SK-N-SH treated with all-trans-retinoic acid at 6 μM for 48 hours (cell line): ENCODE results near the gene KIRREL3.

ENCODE experiments used
- ATAC-seq: fragments of 200-7000 bp; cut with Tn5 transposase; 3 replicates; pipeline ENCODE4 v1.9.1; 2020; ENCODE audit warnings: mild to moderate bottlenecking, moderate library complexity
- ARNTL ChIP-seq: fragments of 450-650 bp; formaldehyde crosslinking; IDR thresholded peaks from 2 replicates; pipeline ENCODE4 v1.5.0; 2020; ENCODE audit warnings: low read depth, mild to moderate bottlenecking, moderate library complexity, borderline replicate concordance
- BACH2 ChIP-seq: fragments of 250-450 bp; sonication (Bioruptor Pico); IDR thresholded peaks from 2 replicates; pipeline ENCODE4 v1.9.0; 2021; ENCODE audit warnings: mild to moderate bottlenecking, borderline replicate concordance
- CSDC2 ChIP-seq: fragments of 250-450 bp; sonication (Bioruptor Pico); IDR thresholded peaks from 2 replicates; pipeline ENCODE4 v1.5.0; 2020; ENCODE audit warnings: mild to moderate bottlenecking, moderate library complexity
- ESRRG ChIP-seq: fragments of 250-450 bp; sonication (Bioruptor Pico); IDR thresholded peaks from 2 replicates; pipeline ENCODE4 v1.6.1; 2021; ENCODE audit warnings: mild to moderate bottlenecking
- GLIS3 ChIP-seq: fragments of 250-450 bp; sonication (Bioruptor Pico); IDR thresholded peaks from 2 replicates; pipeline ENCODE4 v1.5.0; 2020; ENCODE audit warnings: mild to moderate bottlenecking, moderate library complexity
- ISL1 ChIP-seq: fragments of 250-450 bp; sonication (Bioruptor Pico); IDR thresholded peaks from 2 replicates; pipeline ENCODE4 v2.1.2; 2022; ENCODE audit warnings: mild to moderate bottlenecking, moderate library complexity
- OSR1 ChIP-seq: fragments of 250-450 bp; sonication (Bioruptor Pico); IDR thresholded peaks from 2 replicates; pipeline ENCODE4 v1.8.0; 2022; ENCODE audit warnings: moderate library complexity, mild to moderate bottlenecking, inconsistent platforms
- RARB ChIP-seq: fragments of 250-450 bp; sonication (Bioruptor Pico); IDR thresholded peaks from 2 replicates; pipeline ENCODE4 v1.8.0; 2021; ENCODE audit warnings: mild to moderate bottlenecking, moderate library complexity
- SNAI2 ChIP-seq: fragments of 250-450 bp; sonication (Bioruptor Pico); IDR thresholded peaks from 2 replicates; pipeline ENCODE4 v1.5.0; 2020; ENCODE audit warnings: mild to moderate bottlenecking, moderate library complexity
- TOX ChIP-seq: fragments of 250-450 bp; sonication (Bioruptor Pico); IDR thresholded peaks from 2 replicates; pipeline ENCODE4 v1.8.0; 2021; ENCODE audit warnings: mild to moderate bottlenecking, moderate library complexity, borderline replicate concordance
- ZC3H10 ChIP-seq: fragments of 250-450 bp; sonication (Bioruptor Pico); IDR thresholded peaks from 2 replicates; pipeline ENCODE4 v1.5.1; 2021; ENCODE audit warnings: mild to moderate bottlenecking, moderate library complexity
- ZFP3 ChIP-seq: fragments of 250-450 bp; sonication (Bioruptor Pico); IDR thresholded peaks from 2 replicates; pipeline ENCODE4 v1.5.0; 2020; ENCODE audit warnings: mild to moderate bottlenecking, moderate library complexity
- ZFP30 ChIP-seq: fragments of 450-650 bp; formaldehyde crosslinking; IDR thresholded peaks from 2 replicates; pipeline ENCODE4 v1.5.0; 2022; ENCODE audit warnings: mild to moderate bottlenecking, moderate library complexity
- ZNF565 ChIP-seq: fragments of 450-650 bp; formaldehyde crosslinking; conservative IDR thresholded peaks from 2 replicates; pipeline ENCODE4 v1.5.0; 2020; ENCODE audit warnings: low read depth, mild to moderate bottlenecking, moderate library complexity
- ZNF70 ChIP-seq: fragments of 450-650 bp; formaldehyde crosslinking; IDR thresholded peaks from 2 replicates; pipeline ENCODE4 v1.5.0; 2020; ENCODE audit warnings: mild to moderate bottlenecking, moderate library complexity
- ZNF8 ChIP-seq: fragments of 450-650 bp; formaldehyde crosslinking; IDR thresholded peaks from 2 replicates; pipeline ENCODE4 v1.5.0; 2020; ENCODE audit warnings: mild to moderate bottlenecking, moderate library complexity
- TF ChIP-seq, protein P1 (sequence below): fragments of 250-450 bp; sonication (Bioruptor Pico); IDR thresholded peaks from 2 replicates; pipeline ENCODE4 v1.5.0; 2020; ENCODE audit warnings: mild to moderate bottlenecking, moderate library complexity
- TF ChIP-seq, protein P2 (sequence below): fragments of 250-450 bp; sonication (Bioruptor Pico); IDR thresholded peaks from 2 replicates; pipeline ENCODE4 v1.5.1; 2020; ENCODE audit warnings: low read depth, mild to moderate bottlenecking, moderate library complexity
- TF ChIP-seq, protein P3 (sequence below): fragments of 250-450 bp; sonication (Bioruptor Pico); IDR thresholded peaks from 2 replicates; pipeline ENCODE4 v1.8.0; 2020; ENCODE audit warnings: mild to moderate bottlenecking, moderate library complexity, borderline replicate concordance
- TF ChIP-seq, protein P4 (sequence below): fragments of 250-450 bp; sonication (Bioruptor Pico); IDR thresholded peaks from 2 replicates; pipeline ENCODE4 v1.5.1; 2021; ENCODE audit warnings: mild to moderate bottlenecking, moderate library complexity
- TF ChIP-seq, protein P5 (sequence below): fragments of 250-450 bp; sonication (Bioruptor Pico); IDR thresholded peaks from 2 replicates; pipeline ENCODE4 v1.8.0; 2021; ENCODE audit warnings: low read depth, mild to moderate bottlenecking, moderate library complexity, borderline replicate concordance

KIRREL3 gene

DNA sequence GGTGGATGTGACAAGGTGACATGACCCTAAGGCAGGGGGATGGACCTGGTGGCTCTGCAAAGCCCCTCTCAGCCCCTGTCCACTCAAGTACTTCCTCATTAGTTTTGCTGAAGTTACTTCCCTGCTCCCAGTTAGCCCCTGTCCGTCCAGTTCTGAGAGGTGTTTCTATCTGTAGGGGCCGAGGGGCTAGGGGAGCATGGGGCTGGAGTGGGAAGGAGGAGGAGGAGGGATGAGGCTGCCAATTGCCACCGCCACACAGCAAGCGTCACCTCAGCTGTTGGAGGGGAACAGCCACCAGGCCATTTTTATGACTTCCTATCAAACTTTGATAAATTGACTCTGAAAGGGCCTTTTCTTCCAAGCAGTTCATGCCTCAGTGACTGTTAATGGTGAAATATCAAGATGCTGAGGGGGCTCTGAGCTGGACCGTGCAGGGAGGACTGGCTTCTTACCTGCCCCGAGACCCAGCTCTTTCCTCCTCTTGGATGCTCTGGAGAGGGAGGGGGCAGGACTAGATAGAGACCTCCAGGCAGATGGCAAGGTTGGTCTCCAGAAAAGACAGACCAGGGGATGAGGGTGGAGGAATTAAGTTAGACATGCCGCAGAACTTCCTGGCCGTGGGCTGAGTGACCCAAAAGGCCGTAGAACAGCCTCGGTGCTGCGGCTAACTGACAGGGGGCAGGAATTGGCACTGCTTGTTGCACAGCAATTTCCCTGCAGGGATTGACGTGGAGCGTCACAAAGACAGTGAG, 508.1 kb downstream of the KIRREL3 start:
- ATAC-seq = no peak
- TF ChIP-seq GLIS3 = no peak
- TF ChIP-seq ZFP30 (CRISPR knock-in tag) = no peak
- no peak for TF ChIP-seq SNAI2
- no peak for TF ChIP-seq ZNF565 (CRISPR knock-in tag)
- TF ChIP-seq OSR1 (CRISPR knock-in tag) = no peak
- TF ChIP-seq TOX (CRISPR knock-in tag) = no peak
- TF ChIP-seq ARNTL = no peak
- TF ChIP-seq BACH2 (CRISPR knock-in tag) = no peak
- no peak for TF ChIP-seq ZC3H10
- no peak for TF ChIP-seq ZFP3
- no peak for TF ChIP-seq ZNF8 (CRISPR knock-in tag)
- TF ChIP-seq, protein P1, sequence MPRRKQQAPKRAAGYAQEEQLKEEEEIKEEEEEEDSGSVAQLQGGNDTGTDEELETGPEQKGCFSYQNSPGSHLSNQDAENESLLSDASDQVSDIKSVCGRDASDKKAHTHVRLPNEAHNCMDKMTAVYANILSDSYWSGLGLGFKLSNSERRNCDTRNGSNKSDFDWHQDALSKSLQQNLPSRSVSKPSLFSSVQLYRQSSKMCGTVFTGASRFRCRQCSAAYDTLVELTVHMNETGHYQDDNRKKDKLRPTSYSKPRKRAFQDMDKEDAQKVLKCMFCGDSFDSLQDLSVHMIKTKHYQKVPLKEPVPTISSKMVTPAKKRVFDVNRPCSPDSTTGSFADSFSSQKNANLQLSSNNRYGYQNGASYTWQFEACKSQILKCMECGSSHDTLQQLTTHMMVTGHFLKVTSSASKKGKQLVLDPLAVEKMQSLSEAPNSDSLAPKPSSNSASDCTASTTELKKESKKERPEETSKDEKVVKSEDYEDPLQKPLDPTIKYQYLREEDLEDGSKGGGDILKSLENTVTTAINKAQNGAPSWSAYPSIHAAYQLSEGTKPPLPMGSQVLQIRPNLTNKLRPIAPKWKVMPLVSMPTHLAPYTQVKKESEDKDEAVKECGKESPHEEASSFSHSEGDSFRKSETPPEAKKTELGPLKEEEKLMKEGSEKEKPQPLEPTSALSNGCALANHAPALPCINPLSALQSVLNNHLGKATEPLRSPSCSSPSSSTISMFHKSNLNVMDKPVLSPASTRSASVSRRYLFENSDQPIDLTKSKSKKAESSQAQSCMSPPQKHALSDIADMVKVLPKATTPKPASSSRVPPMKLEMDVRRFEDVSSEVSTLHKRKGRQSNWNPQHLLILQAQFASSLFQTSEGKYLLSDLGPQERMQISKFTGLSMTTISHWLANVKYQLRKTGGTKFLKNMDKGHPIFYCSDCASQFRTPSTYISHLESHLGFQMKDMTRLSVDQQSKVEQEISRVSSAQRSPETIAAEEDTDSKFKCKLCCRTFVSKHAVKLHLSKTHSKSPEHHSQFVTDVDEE = no peak
- TF ChIP-seq, protein P2, sequence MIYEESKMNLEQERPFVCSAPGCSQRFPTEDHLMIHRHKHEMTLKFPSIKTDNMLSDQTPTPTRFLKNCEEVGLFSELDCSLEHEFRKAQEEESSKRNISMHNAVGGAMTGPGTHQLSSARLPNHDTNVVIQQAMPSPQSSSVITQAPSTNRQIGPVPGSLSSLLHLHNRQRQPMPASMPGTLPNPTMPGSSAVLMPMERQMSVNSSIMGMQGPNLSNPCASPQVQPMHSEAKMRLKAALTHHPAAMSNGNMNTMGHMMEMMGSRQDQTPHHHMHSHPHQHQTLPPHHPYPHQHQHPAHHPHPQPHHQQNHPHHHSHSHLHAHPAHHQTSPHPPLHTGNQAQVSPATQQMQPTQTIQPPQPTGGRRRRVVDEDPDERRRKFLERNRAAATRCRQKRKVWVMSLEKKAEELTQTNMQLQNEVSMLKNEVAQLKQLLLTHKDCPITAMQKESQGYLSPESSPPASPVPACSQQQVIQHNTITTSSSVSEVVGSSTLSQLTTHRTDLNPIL (CRISPR knock-in tag) = no peak
- TF ChIP-seq ZNF70 (CRISPR knock-in tag) = no peak
- TF ChIP-seq, all 23 proteins: peak for 0

DNA sequence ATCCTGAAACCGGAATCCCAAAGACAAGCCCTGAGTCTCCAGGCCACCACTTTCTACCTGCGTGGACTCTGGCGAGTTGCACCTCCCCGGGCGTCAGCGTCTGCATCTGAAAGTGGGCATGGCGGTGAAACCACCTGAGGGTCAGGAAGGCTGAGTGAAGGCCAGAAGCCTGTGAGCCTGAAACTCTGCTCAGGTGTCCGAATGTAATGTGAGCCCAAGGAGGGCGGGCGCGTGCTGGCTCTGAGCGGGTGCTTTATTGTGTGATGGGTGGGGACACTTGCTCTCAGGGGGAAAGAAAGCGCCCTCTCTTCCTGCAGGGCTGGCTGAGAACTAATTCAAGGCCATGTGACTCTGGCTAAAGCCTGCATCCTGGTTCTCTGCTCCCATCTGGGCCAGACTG, 509.5 kb downstream of the KIRREL3 start:
- no peak for ATAC-seq
- TF ChIP-seq RARB = no peak
- TF ChIP-seq ZFP3 = no peak
- no peak for TF ChIP-seq CSDC2 (CRISPR knock-in tag)
- TF ChIP-seq OSR1 (CRISPR knock-in tag) = no peak
- no peak for TF ChIP-seq ZC3H10
- no peak for TF ChIP-seq BACH2 (CRISPR knock-in tag)
- no peak for TF ChIP-seq GLIS3
- no peak for TF ChIP-seq ARNTL
- TF ChIP-seq ZNF565 (CRISPR knock-in tag) = no peak
- no peak for TF ChIP-seq ESRRG (CRISPR knock-in tag)
- TF ChIP-seq, protein P1 = no peak
- TF ChIP-seq, protein P3, sequence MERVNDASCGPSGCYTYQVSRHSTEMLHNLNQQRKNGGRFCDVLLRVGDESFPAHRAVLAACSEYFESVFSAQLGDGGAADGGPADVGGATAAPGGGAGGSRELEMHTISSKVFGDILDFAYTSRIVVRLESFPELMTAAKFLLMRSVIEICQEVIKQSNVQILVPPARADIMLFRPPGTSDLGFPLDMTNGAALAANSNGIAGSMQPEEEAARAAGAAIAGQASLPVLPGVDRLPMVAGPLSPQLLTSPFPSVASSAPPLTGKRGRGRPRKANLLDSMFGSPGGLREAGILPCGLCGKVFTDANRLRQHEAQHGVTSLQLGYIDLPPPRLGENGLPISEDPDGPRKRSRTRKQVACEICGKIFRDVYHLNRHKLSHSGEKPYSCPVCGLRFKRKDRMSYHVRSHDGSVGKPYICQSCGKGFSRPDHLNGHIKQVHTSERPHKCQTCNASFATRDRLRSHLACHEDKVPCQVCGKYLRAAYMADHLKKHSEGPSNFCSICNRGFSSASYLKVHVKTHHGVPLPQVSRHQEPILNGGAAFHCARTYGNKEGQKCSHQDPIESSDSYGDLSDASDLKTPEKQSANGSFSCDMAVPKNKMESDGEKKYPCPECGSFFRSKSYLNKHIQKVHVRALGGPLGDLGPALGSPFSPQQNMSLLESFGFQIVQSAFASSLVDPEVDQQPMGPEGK (CRISPR knock-in tag) = no peak
- TF ChIP-seq, protein P4, sequence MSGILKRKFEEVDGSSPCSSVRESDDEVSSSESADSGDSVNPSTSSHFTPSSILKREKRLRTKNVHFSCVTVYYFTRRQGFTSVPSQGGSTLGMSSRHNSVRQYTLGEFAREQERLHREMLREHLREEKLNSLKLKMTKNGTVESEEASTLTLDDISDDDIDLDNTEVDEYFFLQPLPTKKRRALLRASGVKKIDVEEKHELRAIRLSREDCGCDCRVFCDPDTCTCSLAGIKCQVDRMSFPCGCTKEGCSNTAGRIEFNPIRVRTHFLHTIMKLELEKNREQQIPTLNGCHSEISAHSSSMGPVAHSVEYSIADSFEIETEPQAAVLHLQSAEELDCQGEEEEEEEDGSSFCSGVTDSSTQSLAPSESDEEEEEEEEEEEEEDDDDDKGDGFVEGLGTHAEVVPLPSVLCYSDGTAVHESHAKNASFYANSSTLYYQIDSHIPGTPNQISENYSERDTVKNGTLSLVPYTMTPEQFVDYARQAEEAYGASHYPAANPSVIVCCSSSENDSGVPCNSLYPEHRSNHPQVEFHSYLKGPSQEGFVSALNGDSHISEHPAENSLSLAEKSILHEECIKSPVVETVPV (CRISPR knock-in tag) = no peak
- TF ChIP-seq, protein P2 (CRISPR knock-in tag) = no peak
- no peak for TF ChIP-seq ZNF8 (CRISPR knock-in tag)
- no peak for TF ChIP-seq ZFP30 (CRISPR knock-in tag)
- TF ChIP-seq, protein P5, sequence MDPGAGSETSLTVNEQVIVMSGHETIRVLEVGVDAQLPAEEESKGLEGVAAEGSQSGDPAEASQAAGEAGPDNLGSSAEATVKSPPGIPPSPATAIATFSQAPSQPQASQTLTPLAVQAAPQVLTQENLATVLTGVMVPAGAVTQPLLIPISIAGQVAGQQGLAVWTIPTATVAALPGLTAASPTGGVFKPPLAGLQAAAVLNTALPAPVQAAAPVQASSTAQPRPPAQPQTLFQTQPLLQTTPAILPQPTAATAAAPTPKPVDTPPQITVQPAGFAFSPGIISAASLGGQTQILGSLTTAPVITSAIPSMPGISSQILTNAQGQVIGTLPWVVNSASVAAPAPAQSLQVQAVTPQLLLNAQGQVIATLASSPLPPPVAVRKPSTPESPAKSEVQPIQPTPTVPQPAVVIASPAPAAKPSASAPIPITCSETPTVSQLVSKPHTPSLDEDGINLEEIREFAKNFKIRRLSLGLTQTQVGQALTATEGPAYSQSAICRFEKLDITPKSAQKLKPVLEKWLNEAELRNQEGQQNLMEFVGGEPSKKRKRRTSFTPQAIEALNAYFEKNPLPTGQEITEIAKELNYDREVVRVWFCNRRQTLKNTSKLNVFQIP (CRISPR knock-in tag) = no peak
- no peak for TF ChIP-seq SNAI2
- TF ChIP-seq TOX (CRISPR knock-in tag) = no peak
- no peak for TF ChIP-seq ISL1 (CRISPR knock-in tag)
- TF ChIP-seq, all 23 proteins: peak for 0
